ENCODE results near the gene IFNLR1.

Gene IFNLR1

GRCh38 chr1:24123611-24124010 lies 63.5 kb downstream of the IFNLR1 start:
- TF ChIP-seq TEAD4 (IDR thresholded peaks at IDR 0.05) (no peak), YY1 (IDR thresholded peaks at IDR 0.05; ENCODE audit: low read depth) (no peak)

DNA sequence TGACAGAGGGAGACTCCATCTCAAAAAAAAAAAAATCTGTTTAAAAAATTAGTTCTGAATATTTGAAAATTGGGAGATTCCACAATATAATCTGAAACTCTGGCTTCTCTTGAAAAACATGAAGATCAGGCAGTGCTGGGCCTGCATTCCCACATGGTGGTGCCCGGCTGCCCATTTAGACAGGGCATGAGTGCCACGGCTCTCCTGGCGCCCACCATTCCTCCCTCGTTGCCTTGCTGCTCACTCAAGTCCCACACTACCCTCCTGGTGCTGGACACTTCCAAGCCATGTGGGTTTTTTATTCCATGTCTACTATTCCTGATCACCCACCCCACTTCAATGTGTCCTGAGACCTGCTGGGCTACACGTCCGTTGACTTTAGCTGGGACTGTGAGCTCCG lies 64.3 kb downstream of the IFNLR1 start:
- no peak for TF ChIP-seq CREB1 (IDR thresholded peaks at IDR 0.05; ENCODE audit: low read depth)

- TF ChIP-seq FOXM1 (IDR thresholded peaks at IDR 0.05; ENCODE audit: borderline replicate concordance, low read depth) (no peak), EP300 (IDR thresholded peaks at IDR 0.05; ENCODE audit: borderline replicate concordance) (no peak), TCF12 (IDR thresholded peaks at IDR 0.05; ENCODE audit: low read depth) (no peak), NFIC (IDR thresholded peaks at IDR 0.05) (no peak), CREB1 (IDR thresholded peaks at IDR 0.05; ENCODE audit: low read depth) (no peak), MAX (IDR thresholded peaks at IDR 0.05) (no peak), ZBTB7A (IDR thresholded peaks at IDR 0.05; ENCODE audit: low read depth) (no peak), EGR1 (IDR thresholded peaks at IDR 0.05) (no peak), RAD21 (IDR thresholded peaks at IDR 0.05; ENCODE audit: low read depth) (no peak), TAF1 (IDR thresholded peaks at IDR 0.05; ENCODE audit: low read depth) (no peak), YY1 (IDR thresholded peaks at IDR 0.05; ENCODE audit: low read depth) (no peak), USF1 (IDR thresholded peaks at IDR 0.05) (no peak), CEBPB (IDR thresholded peaks at IDR 0.05) (no peak), TEAD4 (IDR thresholded peaks at IDR 0.05) (no peak)
- TF ChIP-seq, protein P1, sequence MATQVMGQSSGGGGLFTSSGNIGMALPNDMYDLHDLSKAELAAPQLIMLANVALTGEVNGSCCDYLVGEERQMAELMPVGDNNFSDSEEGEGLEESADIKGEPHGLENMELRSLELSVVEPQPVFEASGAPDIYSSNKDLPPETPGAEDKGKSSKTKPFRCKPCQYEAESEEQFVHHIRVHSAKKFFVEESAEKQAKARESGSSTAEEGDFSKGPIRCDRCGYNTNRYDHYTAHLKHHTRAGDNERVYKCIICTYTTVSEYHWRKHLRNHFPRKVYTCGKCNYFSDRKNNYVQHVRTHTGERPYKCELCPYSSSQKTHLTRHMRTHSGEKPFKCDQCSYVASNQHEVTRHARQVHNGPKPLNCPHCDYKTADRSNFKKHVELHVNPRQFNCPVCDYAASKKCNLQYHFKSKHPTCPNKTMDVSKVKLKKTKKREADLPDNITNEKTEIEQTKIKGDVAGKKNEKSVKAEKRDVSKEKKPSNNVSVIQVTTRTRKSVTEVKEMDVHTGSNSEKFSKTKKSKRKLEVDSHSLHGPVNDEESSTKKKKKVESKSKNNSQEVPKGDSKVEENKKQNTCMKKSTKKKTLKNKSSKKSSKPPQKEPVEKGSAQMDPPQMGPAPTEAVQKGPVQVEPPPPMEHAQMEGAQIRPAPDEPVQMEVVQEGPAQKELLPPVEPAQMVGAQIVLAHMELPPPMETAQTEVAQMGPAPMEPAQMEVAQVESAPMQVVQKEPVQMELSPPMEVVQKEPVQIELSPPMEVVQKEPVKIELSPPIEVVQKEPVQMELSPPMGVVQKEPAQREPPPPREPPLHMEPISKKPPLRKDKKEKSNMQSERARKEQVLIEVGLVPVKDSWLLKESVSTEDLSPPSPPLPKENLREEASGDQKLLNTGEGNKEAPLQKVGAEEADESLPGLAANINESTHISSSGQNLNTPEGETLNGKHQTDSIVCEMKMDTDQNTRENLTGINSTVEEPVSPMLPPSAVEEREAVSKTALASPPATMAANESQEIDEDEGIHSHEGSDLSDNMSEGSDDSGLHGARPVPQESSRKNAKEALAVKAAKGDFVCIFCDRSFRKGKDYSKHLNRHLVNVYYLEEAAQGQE (IDR thresholded peaks at IDR 0.05; ENCODE audit: low read depth), result no peak
Measured at GRCh38 chr1:24121406-24121805, 65.7 kb downstream of the IFNLR1 start.

- no peak for TF ChIP-seq EP300 (IDR thresholded peaks at IDR 0.05; ENCODE audit: borderline replicate concordance)
- TF ChIP-seq RAD21 (IDR thresholded peaks at IDR 0.05; ENCODE audit: low read depth), result no peak
- TF ChIP-seq FOXM1 (IDR thresholded peaks at IDR 0.05; ENCODE audit: borderline replicate concordance, low read depth), result no peak
- TF ChIP-seq ZBTB7A (IDR thresholded peaks at IDR 0.05; ENCODE audit: low read depth), result no peak
- TF ChIP-seq, protein P1 (IDR thresholded peaks at IDR 0.05; ENCODE audit: low read depth), result no peak
- TF ChIP-seq USF1 (IDR thresholded peaks at IDR 0.05), result no peak
- TF ChIP-seq MAX (IDR thresholded peaks at IDR 0.05), result no peak
- no peak for TF ChIP-seq TAF1 (IDR thresholded peaks at IDR 0.05; ENCODE audit: low read depth)
- TF ChIP-seq CEBPB (IDR thresholded peaks at IDR 0.05), result no peak
- TF ChIP-seq CREB1 (IDR thresholded peaks at IDR 0.05; ENCODE audit: low read depth), result no peak
- TF ChIP-seq TEAD4 (IDR thresholded peaks at IDR 0.05), result no peak
- no peak for TF ChIP-seq NFIC (IDR thresholded peaks at IDR 0.05)
- no peak for TF ChIP-seq YY1 (IDR thresholded peaks at IDR 0.05; ENCODE audit: low read depth)
- no peak for TF ChIP-seq TCF12 (IDR thresholded peaks at IDR 0.05; ENCODE audit: low read depth)
- no peak for TF ChIP-seq EGR1 (IDR thresholded peaks at IDR 0.05)
Measured at GRCh38 chr1:24120965-24121364, 66.1 kb downstream of the IFNLR1 start.

- TF ChIP-seq NFIC (IDR thresholded peaks at IDR 0.05), result no peak
- no peak for TF ChIP-seq TCF12 (IDR thresholded peaks at IDR 0.05; ENCODE audit: low read depth)
- no peak for TF ChIP-seq MAX (IDR thresholded peaks at IDR 0.05)
- TF ChIP-seq FOXM1 (IDR thresholded peaks at IDR 0.05; ENCODE audit: borderline replicate concordance, low read depth), result no peak
- no peak for TF ChIP-seq CEBPB (IDR thresholded peaks at IDR 0.05)
Measured at GRCh38 chr1:24119859-24120756, 67.0 kb downstream of the IFNLR1 start.

DNA sequence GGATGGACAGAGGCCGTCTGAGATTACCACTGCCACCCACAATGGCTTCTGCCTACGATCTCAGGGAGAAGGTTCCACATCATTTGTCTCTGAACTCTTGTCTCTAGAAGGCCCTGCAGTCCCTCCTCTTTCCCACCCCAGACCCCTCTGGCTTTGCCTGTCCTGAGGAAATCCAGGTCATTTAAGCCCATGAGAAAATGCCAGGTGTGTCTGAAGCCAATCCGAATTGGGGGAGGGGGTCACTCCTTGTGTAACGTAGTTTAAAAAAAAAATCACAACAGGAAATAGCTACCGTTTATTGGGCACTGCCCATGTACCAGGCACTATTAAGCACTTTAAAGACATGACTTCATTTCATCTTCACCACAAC lies 67.6 kb downstream of the IFNLR1 start:
- TF ChIP-seq EP300 (IDR thresholded peaks at IDR 0.05; ENCODE audit: borderline replicate concordance) (no peak), TAF1 (IDR thresholded peaks at IDR 0.05; ENCODE audit: low read depth) (no peak), TEAD4 (IDR thresholded peaks at IDR 0.05) (no peak), EGR1 (IDR thresholded peaks at IDR 0.05) (no peak), FOXM1 (IDR thresholded peaks at IDR 0.05; ENCODE audit: borderline replicate concordance, low read depth) (no peak), TCF12 (IDR thresholded peaks at IDR 0.05; ENCODE audit: low read depth) (no peak), MAX (IDR thresholded peaks at IDR 0.05) (no peak), NFIC (IDR thresholded peaks at IDR 0.05) (no peak), CREB1 (IDR thresholded peaks at IDR 0.05; ENCODE audit: low read depth) (no peak)
